HL-60 (cell line): Measurements from ENCODE around the gene TADA2B.

Experiments
- CTCF ChIP-seq: IDR thresholded peaks from one replicate; pipeline ENCODE4 v1.5.1; 2011; ENCODE audit warnings: low read length, control low read depth, inconsistent platforms; ENCODE audit not compliant: insufficient read depth
- REST ChIP-seq: IDR thresholded peaks from 2 replicates; pipeline ENCODE4 v1.6.1; 2012; ENCODE audit warnings: low read depth; ENCODE audit not compliant: insufficient replicate concordance

- TF ChIP-seq CTCF (no peak), REST (no peak)
These were observed 17.1 kb upstream of the TADA2B start for GRCh38 chr4:7026107-7026506.
